Testis (tissue), 3 donors: ENCODE measurements around the gene C19orf33. TPM values are rescaled to one million over a fixed set of nuclear protein-coding genes. Genes with fewer than 3 reads are reported as not detected.

Source experiments
- DNase-seq: peaks from one replicate; pipeline ENCODE4 v3.0.0-alpha.2; 2019
- H3K27ac ChIP-seq, 2 donors: fragments of 200-600 bp; sonication (generic); one replicate each; pipeline ENCODE4 v1.5.1; 2019
- H3K27me3 ChIP-seq: fragments of 200-600 bp; sonication (generic); one replicate; pipeline ENCODE4 v1.5.1; 2019
- H3K36me3 ChIP-seq: fragments of 200-600 bp; sonication (generic); one replicate; pipeline ENCODE4 v1.5.1; 2017; ENCODE audit warnings: low read depth; ENCODE audit errors: missing control alignments
- H3K4me1 ChIP-seq: fragments of 200-600 bp; sonication (generic); one replicate; pipeline ENCODE4 v1.5.1; 2019
- H3K4me3 ChIP-seq, 2 donors: fragments of 200-600 bp; sonication (generic); one replicate each; pipeline ENCODE4 v1.5.1; 2017 to 2019
- H3K9me3 ChIP-seq: fragments of 200-600 bp; sonication (generic); one replicate; pipeline ENCODE4 v1.5.1; 2017
- CTCF ChIP-seq, 3 experiments: fragments of 450-650 bp in 2 of 3; fragments of 200-600 bp in 1 of 3; sonication (generic) in 1 of 3; IDR thresholded peaks; one replicate each; pipeline ENCODE4 v1.5.1; 2016 to 2019; ENCODE audit warnings: antibody characterized with exemption in 3 of 3, mild to moderate bottlenecking in 2 of 3, moderate library complexity in 1 of 3
- POLR2A ChIP-seq: fragments of 450-650 bp; IDR thresholded peaks from one replicate; pipeline ENCODE4 v1.6.1; 2017; ENCODE audit warnings: antibody characterized with exemption, mild to moderate bottlenecking, moderate library complexity
- WGBS, 2 donors: methylation state at CpG; one replicate each; pipeline ENCODE4 v1.1.5; 2018; 5-methylcytosine and 5-hydroxymethylcytosine counted together
- intact Hi-C: fragments of 100-400 bp; cut with DNase I; formaldehyde crosslinking; loops from one replicate; pipeline ENCODE4 v1.15.1; 2023; ENCODE audit warnings: low total_unique reads
- polyA plus RNA-seq: library from polyadenylated mRNA; stranded (reverse); fragments of 350-450 nt; fragmentation: Illumina TruSeq; extraction: RNeasy Lipid Tissue Mini Kit (QIAGEN cat#74804); gene quantifications from one replicate; pipeline ENCODE4 v1.2.3, GENCODE V29; 2014; ENCODE audit warnings: low read depth, low replicate concordance; ENCODE audit not compliant: insufficient read depth
- total RNA-seq, 2 donors: library from RNA; depleted of rRNA; stranded (reverse); fragments of >200 nt; gene quantifications; one replicate each; pipeline ENCODE4 v1.2.3, GENCODE V29; 2016

The C19orf33 gene
- total and polyA plus RNA-seq, 3 donors from 2014 or later: 1.1 to 7.9 (median 1.7) TPM

DNA sequence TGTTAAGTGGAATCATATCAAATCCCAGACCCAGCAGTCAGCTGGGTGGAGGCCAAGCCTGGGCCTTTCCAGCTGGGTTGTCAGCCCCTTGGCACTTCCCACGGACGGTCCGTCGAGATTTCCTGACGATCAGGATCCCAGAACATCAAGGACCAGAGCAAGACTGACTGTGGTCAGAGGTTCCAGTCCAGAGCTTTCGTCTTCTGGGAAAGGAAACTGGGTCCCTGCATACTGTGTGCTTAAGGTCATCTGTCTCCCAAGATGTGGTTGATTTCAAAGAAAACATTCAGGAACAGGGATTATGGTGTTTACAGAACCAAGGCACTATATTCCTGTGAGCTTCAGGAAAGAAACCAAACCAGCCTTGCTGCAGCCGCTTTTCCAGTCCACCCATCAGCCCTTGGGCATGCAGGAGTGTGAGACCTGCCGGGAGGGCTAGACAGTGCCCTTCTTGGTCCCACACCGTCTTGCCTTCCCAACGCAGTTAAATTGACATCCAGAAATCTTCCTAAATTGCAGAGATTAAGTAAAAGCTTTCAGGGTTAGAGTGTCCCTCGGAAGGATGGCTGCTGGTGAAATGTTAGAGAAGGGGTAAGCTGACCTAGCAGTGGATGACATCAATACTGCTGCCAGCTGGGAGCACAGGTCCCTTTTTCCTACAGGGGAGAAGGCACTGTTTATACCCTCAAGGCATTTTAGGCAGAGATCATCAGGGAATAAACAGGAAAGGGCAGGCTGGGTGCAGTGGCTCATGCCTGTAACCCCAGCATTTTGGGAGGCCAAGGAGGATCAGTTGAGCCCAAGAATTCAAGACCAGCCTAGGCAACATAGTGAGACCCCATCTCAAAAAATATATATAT is 5.0 kb upstream of the C19orf33 start:
- WGBS, 2 donors: 61 to 71% methylated on average over 9 to 11 of the region's 11 CpGs
- DNase-seq: no peak
- no peak overlapping the region for H3K4me3 ChIP-seq
- no peak for TF ChIP-seq POLR2A
- TF ChIP-seq CTCF (IDR thresholded peaks at IDR 0.05): no peak
- no peaks in the 10 kb centered on the region for H3K9me3 ChIP-seq
- H3K27ac ChIP-seq: no peak overlapping the region
- H3K27me3 ChIP-seq: no peaks in the 10 kb centered on the region
- H3K36me3 ChIP-seq: no peaks in the 10 kb centered on the region
- no peaks in the 10 kb centered on the region for H3K4me1 ChIP-seq
- intact Hi-C loops: no loop called here

- Histone ChIP-seq H3K4me3 (peak overlapping the region in 1 of 2 donors; percentile 36), H3K36me3 (no peaks in the 10 kb centered on the region), H3K27ac (no peak overlapping the region), H3K4me1 (no peaks in the 10 kb centered on the region), H3K27me3 (no peaks in the 10 kb centered on the region), H3K9me3 (no peaks in the 10 kb centered on the region)
- intact Hi-C loops: no loop called here
- whole genome bisulfite sequencing, 2 donors: 68 to 71% methylated on average over 9 to 17 of the region's 27 CpGs
- no peak for DNase-seq
- TF ChIP-seq CTCF (IDR thresholded peaks at IDR 0.05): no peak
- no peak for TF ChIP-seq POLR2A
Observed at GRCh38 chr19:38304352-38304865, 358 bp downstream of the C19orf33 start.

DNA sequence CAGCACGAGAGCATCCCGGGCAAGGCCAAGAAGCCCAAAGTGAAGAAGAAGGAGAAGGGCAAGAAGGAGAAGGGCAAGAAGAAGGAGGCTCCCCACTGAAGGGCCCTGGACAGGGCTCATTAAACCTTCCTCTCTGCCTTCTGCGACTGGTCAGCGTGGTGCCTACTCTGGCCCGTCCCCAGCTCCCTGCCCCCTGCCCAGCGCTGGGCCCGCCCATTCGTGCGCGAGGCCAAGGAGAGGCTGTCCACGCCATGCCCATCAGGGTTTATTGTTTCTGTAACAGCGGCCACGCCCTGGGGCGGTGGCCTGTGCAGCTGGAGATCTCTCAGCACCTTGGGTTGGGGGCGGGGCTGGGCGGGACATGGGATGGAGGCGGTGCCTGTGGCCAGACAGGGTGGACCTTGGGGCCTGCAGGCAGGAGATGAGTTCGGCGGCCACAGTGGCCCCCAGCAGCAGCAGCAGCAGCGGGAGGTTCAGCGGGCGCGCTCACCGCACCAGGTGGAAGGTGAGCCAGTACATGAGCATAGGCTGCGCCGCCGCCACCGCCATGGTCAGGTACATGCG is 897 bp downstream of the C19orf33 start:
- intact Hi-C loops: no loop called here

GRCh38 chr19:38306236-38306635 is 2.2 kb downstream of the C19orf33 start:
- H3K36me3 ChIP-seq: no peaks in the 10 kb centered on the region
- no peak for TF ChIP-seq POLR2A
- TF ChIP-seq CTCF (IDR thresholded peaks at IDR 0.05): no peak
- intact Hi-C loops: no loop called here
- WGBS, 2 donors: 93 to 100% methylated on average over 3 of the region's 3 CpGs
- H3K4me1 ChIP-seq: no peaks in the 10 kb centered on the region
- H3K27ac ChIP-seq: no peak overlapping the region
- H3K4me3 ChIP-seq: no peak overlapping the region
- H3K9me3 ChIP-seq: no peaks in the 10 kb centered on the region
- no peak for DNase-seq
- no peaks in the 10 kb centered on the region for H3K27me3 ChIP-seq

More for the DNA sequence above, 897 bp downstream of the C19orf33 start:
- DNase-seq: peak; percentile 46
- Histone ChIP-seq H3K4me1 (no peaks in the 10 kb centered on the region), H3K4me3 (peak overlapping the region in 1 of 2 donors; percentile 36), H3K27me3 (no peaks in the 10 kb centered on the region), H3K27ac (no peak overlapping the region), H3K36me3 (no peaks in the 10 kb centered on the region), H3K9me3 (no peaks in the 10 kb centered on the region)
- TF ChIP-seq POLR2A (no peak), CTCF (IDR thresholded peaks at IDR 0.05) (no peak)
- 51 to 56% methylated on average over 5 to 29 of the region's 29 CpGs for WGBS, 2 donors
